PC-3 (cell line): ENCODE results near the gene ZMIZ1. TPM values are rescaled to one million over a fixed set of nuclear protein-coding genes. Genes with fewer than 3 reads are reported as not detected.

Experiments used
- ATAC-seq: fragments of 200-7000 bp; cut with Tn5 transposase; 2 replicates; pipeline ENCODE4 v1.9.1; 2020; ENCODE audit warnings: mild to moderate bottlenecking, moderate library complexity
- BruUV-seq: library from RNA; stranded (reverse); fragments of 400-500 nt; replicated peaks from 2 replicates; lab custom pipeline; 2021; lab: Mats Ljungman, UMichigan
- CTCF ChIA-PET: fragments of 300-600 bp; sonication (Branson Sonifier 250); formaldehyde crosslinking; loops from one replicate; lab custom pipeline; 2022; ENCODE audit warnings: antibody characterized with exemption; lab: Charles Lee
- POLR2A ChIA-PET: fragments of 300-600 bp; sonication (Branson Sonifier 250); formaldehyde crosslinking; loops from one replicate; lab custom pipeline; 2022; ENCODE audit warnings: antibody characterized with exemption; ENCODE audit not compliant: unreplicated experiment; lab: Charles Lee
- DNase-seq: peaks from one replicate; pipeline ENCODE4 v3.0.0-alpha.2; 2015
- H2AFZ ChIP-seq: fragments of 300-600 bp; sonication (generic); 2 replicates; pipeline ENCODE4 v1.6.0; 2016; ENCODE audit warnings: antibody characterized with exemption, low read length
- H3F3A ChIP-seq: fragments of 300-600 bp; sonication (generic); one replicate; pipeline ENCODE4 v1.6.0; 2017; ENCODE audit warnings: antibody characterized with exemption, low read length, control low read depth, mild to moderate bottlenecking; ENCODE audit not compliant: unreplicated experiment
- H3K27ac ChIP-seq: fragments of 300-600 bp; sonication (generic); 2 replicates; pipeline ENCODE4 v1.5.1; 2016; ENCODE audit warnings: mild to moderate bottlenecking, low read length
- H3K27me3 ChIP-seq: fragments of 300-600 bp; sonication (generic); 2 replicates; pipeline ENCODE4 v1.6.1; 2016; ENCODE audit warnings: low read length, mixed read lengths
- H3K36me3 ChIP-seq: fragments of 300-600 bp; sonication (generic); 2 replicates; pipeline ENCODE4 v1.6.1; 2016; ENCODE audit warnings: low read depth, mixed run types, low read length, mixed read lengths
- H3K4me1 ChIP-seq: fragments of 300-600 bp; sonication (generic); 2 replicates; pipeline ENCODE4 v1.5.1; 2016; ENCODE audit warnings: low read length; ENCODE audit not compliant: insufficient read depth
- H3K4me2 ChIP-seq: fragments of 300-600 bp; sonication (generic); 2 replicates; pipeline ENCODE4 v1.6.0; 2016; ENCODE audit warnings: low read length
- H3K4me3 ChIP-seq: fragments of 300-600 bp; sonication (generic); 2 replicates; pipeline ENCODE4 v1.5.1; 2016; ENCODE audit warnings: mild to moderate bottlenecking, low read length, mixed read lengths
- H3K79me2 ChIP-seq: fragments of 300-600 bp; sonication (generic); 2 replicates; pipeline ENCODE4 v1.6.1; 2017; ENCODE audit warnings: low read length, mixed read lengths
- H3K9ac ChIP-seq: fragments of 300-600 bp; sonication (generic); 2 replicates; pipeline ENCODE4 v1.6.0; 2016; ENCODE audit warnings: mild to moderate bottlenecking, low read length
- H3K9me2 ChIP-seq: fragments of 300-600 bp; sonication (generic); replicated peaks from 2 replicates; pipeline ENCODE4 v1.6.1; 2016; ENCODE audit warnings: mixed run types, low read length, mixed read lengths
- H3K9me3 ChIP-seq: fragments of 300-600 bp; sonication (generic); 2 replicates; pipeline ENCODE4 v1.6.1; 2016; ENCODE audit warnings: low read length, mixed read lengths
- H4K20me1 ChIP-seq: fragments of 300-600 bp; sonication (generic); 2 replicates; pipeline ENCODE4 v1.6.1; 2016; ENCODE audit warnings: low read length, mixed read lengths
- CTCF ChIP-seq: fragments of 300-600 bp; sonication (generic); conservative IDR thresholded peaks from 2 replicates; pipeline ENCODE4 v1.5.1; 2017; ENCODE audit warnings: antibody characterized with exemption, low read depth, mild to moderate bottlenecking, low read length
- EZH2 ChIP-seq: fragments of 300-600 bp; sonication (generic); IDR thresholded peaks from one replicate; pipeline ENCODE4 v1.6.1; 2017; ENCODE audit warnings: antibody characterized with exemption, mild to moderate bottlenecking, low read length; ENCODE audit not compliant: unreplicated experiment
- EZH2phosphoT487 ChIP-seq: fragments of 300-600 bp; sonication (generic); IDR thresholded peaks from 2 replicates; pipeline ENCODE4 v1.6.1; 2018; ENCODE audit warnings: mild to moderate bottlenecking, antibody characterized with exemption, low read length, borderline replicate concordance
- intact Hi-C: fragments of 100-400 bp; cut with micrococcal nuclease; formaldehyde crosslinking; loops from 2 replicates; pipeline ENCODE4 v1.9.0; 2023
- total RNA-seq: library from RNA; depleted of rRNA; stranded (reverse); fragments of >200 nt; gene quantifications from 2 replicates; pipeline ENCODE4 v1.2.3, GENCODE V29; 2014

ZMIZ1 gene
- total RNA-seq, 1 experiment from 2014 or later, result 55.4 TPM

- peak; percentile 60 for ATAC-seq
- CTCF ChIA-PET, result interaction anchor here (0.6 kb wide), 1 partner anchor 58 kb away, joined by 3 read pairs; no protein-coding TSS in a partner anchor
- H3K4me2 ChIP-seq, result peak overlapping the region; percentile 39
Observed at GRCh38 chr10:79299397-79300241, 230.9 kb downstream of the ZMIZ1 start.

GRCh38 chr10:79300711-79301110 lies 231.9 kb downstream of the ZMIZ1 start:
- no peak overlapping the region for H3K4me3 ChIP-seq
- BruUV-seq, result no TSS peak
- no peaks in the 10 kb centered on the region for H3K79me2 ChIP-seq
- H4K20me1 ChIP-seq, result no peaks in the 10 kb centered on the region
- CTCF ChIA-PET, result no interaction called here
- H3K9me2 ChIP-seq, result no peaks in the 10 kb centered on the region
- no peak for ATAC-seq
- TF ChIP-seq EZH2 (no peak), EZH2phosphoT487 (no peak), CTCF (no peak)
- DNase-seq, result no peak
- intact Hi-C loops, result no loop called here
- peaks cover 6% of the 10 kb centered on the region for H3F3A ChIP-seq
- peaks cover 66% of the 10 kb centered on the region for H3K36me3 ChIP-seq
- POLR2A ChIA-PET, result no interaction called here
- H3K4me1 ChIP-seq, result peaks cover 40% of the 10 kb centered on the region
- H2AFZ ChIP-seq, result no peak overlapping the region
- no peaks in the 10 kb centered on the region for H3K27me3 ChIP-seq
- no peak overlapping the region for H3K4me2 ChIP-seq
- H3K27ac ChIP-seq, result no peak overlapping the region
- no peaks in the 10 kb centered on the region for H3K9me3 ChIP-seq
- no peak overlapping the region for H3K9ac ChIP-seq

More at GRCh38 chr10:79299397-79300241, 230.9 kb downstream of the ZMIZ1 start:
- H3K9ac ChIP-seq, result peak overlapping the region; percentile 18; the same call in 1 of the 2 replicates
- H3K9me3 ChIP-seq, result no peaks in the 10 kb centered on the region
- H3K4me1 ChIP-seq, result peaks cover 42% of the 10 kb centered on the region
- H3K9me2 ChIP-seq, result no peaks in the 10 kb centered on the region
- H3F3A ChIP-seq, result peaks cover 6% of the 10 kb centered on the region
- POLR2A ChIA-PET, result no interaction called here
- H3K36me3 ChIP-seq, result peaks cover 67% of the 10 kb centered on the region
- H2AFZ ChIP-seq, result no peak overlapping the region
- no peak overlapping the region for H3K4me3 ChIP-seq
- BruUV-seq, result TSS peak; percentile 7
- H3K27me3 ChIP-seq, result no peaks in the 10 kb centered on the region
- peak overlapping the region; percentile 56 for H3K27ac ChIP-seq
- H4K20me1 ChIP-seq, result no peaks in the 10 kb centered on the region
- intact Hi-C loops, result loop anchor here (2.0 to 5.0 kb wide), 4 partner anchors 17 to 232 kb away; partner anchors contain the start of gene ZMIZ1
- DNase-seq, result peak; percentile 93
- H3K79me2 ChIP-seq, result no peaks in the 10 kb centered on the region
- no peak for TF ChIP-seq CTCF
- TF ChIP-seq EZH2phosphoT487, result no peak
- TF ChIP-seq EZH2, result no peak
